Measurements from ENCODE around the gene MUCL1.

DNA sequence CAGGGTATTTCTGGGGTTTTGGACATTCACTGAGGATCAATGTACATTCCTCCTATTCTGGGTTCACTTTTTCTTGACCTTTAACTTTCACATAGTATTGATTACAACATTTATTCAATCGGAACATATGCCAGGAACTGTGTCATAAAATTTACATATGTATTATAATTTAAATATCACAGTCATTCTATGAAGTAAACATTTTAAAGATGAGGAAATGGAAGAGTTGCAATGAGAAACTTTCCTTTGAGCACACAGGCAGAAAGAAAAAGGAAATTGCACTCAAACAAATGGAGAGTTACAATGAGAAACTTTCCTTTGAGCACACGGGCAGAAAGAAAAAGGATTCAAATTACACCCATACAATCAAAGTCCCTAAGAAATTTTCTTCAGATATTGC is 3.1 kb downstream of the MUCL1 start:
- TF ChIP-seq, protein P1, sequence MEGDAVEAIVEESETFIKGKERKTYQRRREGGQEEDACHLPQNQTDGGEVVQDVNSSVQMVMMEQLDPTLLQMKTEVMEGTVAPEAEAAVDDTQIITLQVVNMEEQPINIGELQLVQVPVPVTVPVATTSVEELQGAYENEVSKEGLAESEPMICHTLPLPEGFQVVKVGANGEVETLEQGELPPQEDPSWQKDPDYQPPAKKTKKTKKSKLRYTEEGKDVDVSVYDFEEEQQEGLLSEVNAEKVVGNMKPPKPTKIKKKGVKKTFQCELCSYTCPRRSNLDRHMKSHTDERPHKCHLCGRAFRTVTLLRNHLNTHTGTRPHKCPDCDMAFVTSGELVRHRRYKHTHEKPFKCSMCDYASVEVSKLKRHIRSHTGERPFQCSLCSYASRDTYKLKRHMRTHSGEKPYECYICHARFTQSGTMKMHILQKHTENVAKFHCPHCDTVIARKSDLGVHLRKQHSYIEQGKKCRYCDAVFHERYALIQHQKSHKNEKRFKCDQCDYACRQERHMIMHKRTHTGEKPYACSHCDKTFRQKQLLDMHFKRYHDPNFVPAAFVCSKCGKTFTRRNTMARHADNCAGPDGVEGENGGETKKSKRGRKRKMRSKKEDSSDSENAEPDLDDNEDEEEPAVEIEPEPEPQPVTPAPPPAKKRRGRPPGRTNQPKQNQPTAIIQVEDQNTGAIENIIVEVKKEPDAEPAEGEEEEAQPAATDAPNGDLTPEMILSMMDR (IDR thresholded peaks at IDR 0.05) = no peak
- TF ChIP-seq EZH2 (IDR thresholded peaks at IDR 0.05) (no peak), EZH2phosphoT487 (IDR thresholded peaks at IDR 0.05) (no peak)

Measured in neural progenitor cell (in vitro differentiated cells).